ENCODE results near the gene UBR1.
"Not testable (repeated sequence)": the region's sequence is repeated elsewhere in the genome, so short reads cannot be mapped to it uniquely, and the experiment has no call there.

Gene UBR1

GRCh38 chr15:43070893-43071292 lies 34.9 kb downstream of the UBR1 start:
- H3K27ac Mint-ChIP-seq, result no peak overlapping the region
- no peaks in the 10 kb centered on the region for H3K27me3 Mint-ChIP-seq
- H3K36me3 Mint-ChIP-seq (ENCODE audit: insufficient read depth), result peaks cover 82% of the 10 kb centered on the region
- no peaks in the 10 kb centered on the region for H3K4me1 Mint-ChIP-seq (ENCODE audit: low read depth in 2 of 2)
- ATAC-seq (replicated peaks) (no peak), DNase-seq (no peak)
- no peaks in the 10 kb centered on the region for H3K9me3 Mint-ChIP-seq
- no peak overlapping the region for H3K4me3 Mint-ChIP-seq

GRCh38 chr15:43070249-43070648 lies 35.6 kb downstream of the UBR1 start:
- H3K36me3 Mint-ChIP-seq (ENCODE audit: insufficient read depth), result peaks cover 79% of the 10 kb centered on the region
- H3K4me3 Mint-ChIP-seq, result no peak overlapping the region

GRCh38 chr15:43067717-43068461 lies 37.9 kb downstream of the UBR1 start:
- Mint-ChIP-seq H3K4me3 (no peak overlapping the region), H3K27me3 (no peaks in the 10 kb centered on the region), H3K27ac (no peak overlapping the region), H3K4me1 (ENCODE audit: low read depth in 2 of 2) (peaks cover 0 to 7% of the 10 kb centered on the region in 2 donors), H3K36me3 (ENCODE audit: insufficient read depth) (peaks cover 69% of the 10 kb centered on the region), H3K9me3 (no peaks in the 10 kb centered on the region)
- DNase-seq (no peak), ATAC-seq (replicated peaks) (no peak)

More at GRCh38 chr15:43070249-43070648, 35.6 kb downstream of the UBR1 start:
- Mint-ChIP-seq H3K27ac (no peak overlapping the region), H3K27me3 (no peaks in the 10 kb centered on the region), H3K4me1 (ENCODE audit: low read depth in 2 of 2) (peaks cover 0 to 3% of the 10 kb centered on the region in 2 donors), H3K9me3 (no peaks in the 10 kb centered on the region)
- no peak for DNase-seq
- no peak for ATAC-seq (replicated peaks)

GRCh38 chr15:43056696-43057095 lies 49.1 kb downstream of the UBR1 start:
- ATAC-seq (replicated peaks), result no peak
- peaks cover 69% of the 10 kb centered on the region for H3K36me3 Mint-ChIP-seq (ENCODE audit: insufficient read depth)

GRCh38 chr15:43052860-43053259 lies 53.0 kb downstream of the UBR1 start:
- H3K9me3 Mint-ChIP-seq, result no peaks in the 10 kb centered on the region
- H3K27ac Mint-ChIP-seq, result no peak overlapping the region
- H3K36me3 Mint-ChIP-seq (ENCODE audit: insufficient read depth), result peaks cover 62% of the 10 kb centered on the region
- H3K4me1 Mint-ChIP-seq (ENCODE audit: low read depth in 2 of 2), result peaks cover 0 to 4% of the 10 kb centered on the region in 2 donors
- ATAC-seq (replicated peaks) (no peak), DNase-seq (no peak)
- H3K27me3 Mint-ChIP-seq, result no peaks in the 10 kb centered on the region
- no peak overlapping the region for H3K4me3 Mint-ChIP-seq

More at GRCh38 chr15:43056696-43057095, 49.1 kb downstream of the UBR1 start:
- no peaks in the 10 kb centered on the region for H3K9me3 Mint-ChIP-seq
- H3K27me3 Mint-ChIP-seq, result no peaks in the 10 kb centered on the region
- no peak overlapping the region for H3K4me3 Mint-ChIP-seq
- peak overlapping the region in 1 of 2 donors; percentile 74 for H3K27ac Mint-ChIP-seq
- no peak for DNase-seq
- H3K4me1 Mint-ChIP-seq (ENCODE audit: low read depth in 2 of 2), result peaks cover 0 to 5% of the 10 kb centered on the region in 2 donors

GRCh38 chr15:43048935-43049334 lies 56.9 kb downstream of the UBR1 start:
- no peaks in the 10 kb centered on the region for H3K27me3 Mint-ChIP-seq
- no peak for DNase-seq
- H3K4me1 Mint-ChIP-seq (ENCODE audit: low read depth in 2 of 2), result peaks cover 0 to 4% of the 10 kb centered on the region in 2 donors
- peak overlapping the region in 1 of 2 donors; percentile 49 for H3K27ac Mint-ChIP-seq
- peaks cover 61% of the 10 kb centered on the region for H3K36me3 Mint-ChIP-seq (ENCODE audit: insufficient read depth)
- no peaks in the 10 kb centered on the region for H3K9me3 Mint-ChIP-seq
- no peak overlapping the region for H3K4me3 Mint-ChIP-seq
- ATAC-seq (replicated peaks), result no peak

GRCh38 chr15:43046484-43046883 lies 59.4 kb downstream of the UBR1 start:
- Mint-ChIP-seq H3K27ac (no peak overlapping the region), H3K36me3 (ENCODE audit: insufficient read depth) (peaks cover 69% of the 10 kb centered on the region), H3K4me3 (no peak overlapping the region), H3K4me1 (ENCODE audit: low read depth in 2 of 2) (peaks cover 0 to 1% of the 10 kb centered on the region in 2 donors), H3K27me3 (no peaks in the 10 kb centered on the region), H3K9me3 (no peaks in the 10 kb centered on the region)
- DNase-seq (no peak), ATAC-seq (replicated peaks) (no peak)

GRCh38 chr15:43042885-43043284 lies 63.0 kb downstream of the UBR1 start:
- no peak overlapping the region for H3K27ac Mint-ChIP-seq
- ATAC-seq (replicated peaks) (no peak), DNase-seq (no peak)
- H3K4me3 Mint-ChIP-seq, result no peak overlapping the region
- peaks cover 62% of the 10 kb centered on the region for H3K36me3 Mint-ChIP-seq (ENCODE audit: insufficient read depth)
- no peaks in the 10 kb centered on the region for H3K9me3 Mint-ChIP-seq
- H3K4me1 Mint-ChIP-seq (ENCODE audit: low read depth in 2 of 2), result peaks cover 0 to 2% of the 10 kb centered on the region in 2 donors
- no peaks in the 10 kb centered on the region for H3K27me3 Mint-ChIP-seq

- DNase-seq; H3K4me3 Mint-ChIP-seq; ATAC-seq (replicated peaks); H3K27ac Mint-ChIP-seq; H3K27me3 Mint-ChIP-seq; H3K4me1 Mint-ChIP-seq (ENCODE audit: low read depth in 2 of 2); H3K9me3 Mint-ChIP-seq: not testable (repeated sequence)
- peaks cover 64% of the 10 kb centered on the region for H3K36me3 Mint-ChIP-seq (ENCODE audit: insufficient read depth)
Measured at GRCh38 chr15:43041085-43041484, 64.8 kb downstream of the UBR1 start.

- not testable (repeated sequence) for H3K9me3 Mint-ChIP-seq; DNase-seq; H3K27ac Mint-ChIP-seq; H3K27me3 Mint-ChIP-seq; H3K4me1 Mint-ChIP-seq (ENCODE audit: low read depth in 2 of 2); H3K4me3 Mint-ChIP-seq; ATAC-seq (replicated peaks)
- peaks cover 62% of the 10 kb centered on the region for H3K36me3 Mint-ChIP-seq (ENCODE audit: insufficient read depth)
Measured at GRCh38 chr15:43035240-43035639, 70.6 kb downstream of the UBR1 start.

- H3K4me3 Mint-ChIP-seq, result no peak overlapping the region
- peak overlapping the region in 1 of 2 donors; percentile 20 for H3K27ac Mint-ChIP-seq
- no peaks in the 10 kb centered on the region for H3K4me1 Mint-ChIP-seq (ENCODE audit: low read depth in 2 of 2)
- no peaks in the 10 kb centered on the region for H3K9me3 Mint-ChIP-seq
- peaks cover 73% of the 10 kb centered on the region for H3K36me3 Mint-ChIP-seq (ENCODE audit: insufficient read depth)
- DNase-seq, result no peak
- no peak for ATAC-seq (replicated peaks)
- H3K27me3 Mint-ChIP-seq, result no peaks in the 10 kb centered on the region
Measured at GRCh38 chr15:43029476-43029875, 76.4 kb downstream of the UBR1 start.

- H3K27me3 Mint-ChIP-seq, result no peaks in the 10 kb centered on the region
- H3K36me3 Mint-ChIP-seq (ENCODE audit: insufficient read depth), result peaks cover 75% of the 10 kb centered on the region
- no peaks in the 10 kb centered on the region for H3K9me3 Mint-ChIP-seq
- DNase-seq (no peak), ATAC-seq (replicated peaks) (no peak)
- H3K27ac Mint-ChIP-seq, result peak overlapping the region in 1 of 2 donors; percentile 25
- no peak overlapping the region for H3K4me3 Mint-ChIP-seq
- no peaks in the 10 kb centered on the region for H3K4me1 Mint-ChIP-seq (ENCODE audit: low read depth in 2 of 2)
Measured at GRCh38 chr15:43025150-43025549, 80.7 kb downstream of the UBR1 start.

GRCh38 chr15:43014671-43015070 lies 91.2 kb downstream of the UBR1 start:
- H3K4me3 Mint-ChIP-seq; H3K9me3 Mint-ChIP-seq; H3K4me1 Mint-ChIP-seq (ENCODE audit: low read depth in 2 of 2); H3K27ac Mint-ChIP-seq; DNase-seq; ATAC-seq (replicated peaks); H3K27me3 Mint-ChIP-seq: not testable (repeated sequence)
- H3K36me3 Mint-ChIP-seq (ENCODE audit: insufficient read depth), result peaks cover 66% of the 10 kb centered on the region

- DNase-seq (no peak), ATAC-seq (replicated peaks) (no peak)
- no peak overlapping the region for H3K4me3 Mint-ChIP-seq
- H3K27me3 Mint-ChIP-seq, result no peaks in the 10 kb centered on the region
- no peaks in the 10 kb centered on the region for H3K9me3 Mint-ChIP-seq
- no peak overlapping the region for H3K27ac Mint-ChIP-seq
- no peaks in the 10 kb centered on the region for H3K4me1 Mint-ChIP-seq (ENCODE audit: low read depth in 2 of 2)
- H3K36me3 Mint-ChIP-seq (ENCODE audit: insufficient read depth), result peaks cover 32% of the 10 kb centered on the region
Measured at GRCh38 chr15:43009206-43009605, 96.6 kb downstream of the UBR1 start.
